ENCODE data around the gene CHD5. TPM values are rescaled to one million over a fixed set of nuclear protein-coding genes. Genes with fewer than 3 reads are reported as not detected.
"Not testable (repeated sequence)": the region's sequence is repeated elsewhere in the genome, so short reads cannot be mapped to it uniquely, and the experiment has no call there.

Gene CHD5
- total RNA-seq, 1 donor from 2014 or later = 0.78 TPM

DNA sequence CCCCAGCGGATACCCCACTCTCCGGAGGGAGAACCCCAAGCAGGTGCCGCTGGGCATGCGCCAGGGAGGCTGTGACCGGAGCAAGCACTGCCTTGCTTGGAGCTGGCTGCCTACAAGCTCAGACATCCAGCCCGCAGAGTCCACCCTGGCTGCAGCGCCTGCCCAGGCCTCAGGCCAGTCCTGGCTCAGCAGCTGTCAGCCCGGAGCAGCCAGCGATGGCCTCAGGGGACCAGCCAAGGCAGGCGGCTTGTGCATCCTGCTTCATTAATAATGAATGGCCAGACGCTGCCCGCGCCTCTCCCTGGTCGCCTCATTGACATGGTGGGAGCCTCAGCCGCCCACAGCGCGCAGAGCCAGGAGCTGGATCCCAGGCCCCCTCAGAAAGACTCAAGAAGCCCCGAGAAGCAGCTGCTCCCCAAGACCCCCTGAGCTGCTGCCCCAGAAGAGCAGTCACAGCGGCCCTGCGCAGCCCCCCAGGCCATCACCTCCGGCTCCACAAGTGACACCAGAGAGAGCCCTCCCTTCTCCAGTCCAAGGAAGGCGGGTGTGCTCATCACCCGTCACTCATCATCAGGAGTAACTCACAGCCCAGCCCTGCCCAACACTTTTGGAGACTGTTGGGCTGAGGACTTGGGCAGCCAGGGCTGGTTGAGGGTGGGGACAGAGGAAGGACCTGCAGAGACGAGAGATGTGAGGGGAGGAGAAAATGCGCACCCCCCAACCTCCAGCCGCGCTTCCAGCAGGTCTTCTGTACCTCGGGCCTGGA is 114.8 kb downstream of the CHD5 start:
- Mint-ChIP-seq H3K27me3 (ENCODE audit: low read depth) (no peaks in the 10 kb centered on the region), H3K27ac (no peak overlapping the region), H3K36me3 (ENCODE audit: low read depth) (peaks cover 39% of the 10 kb centered on the region), H3K9me3 (no peaks in the 10 kb centered on the region), H3K4me1 (ENCODE audit: low read depth) (no peaks in the 10 kb centered on the region), H3K4me3 (ENCODE audit: low read depth) (no peak overlapping the region)
- no peak for DNase-seq (ENCODE audit: low spot score)
- intact Hi-C loops (cut with micrococcal nuclease) = no loop called here

DNA sequence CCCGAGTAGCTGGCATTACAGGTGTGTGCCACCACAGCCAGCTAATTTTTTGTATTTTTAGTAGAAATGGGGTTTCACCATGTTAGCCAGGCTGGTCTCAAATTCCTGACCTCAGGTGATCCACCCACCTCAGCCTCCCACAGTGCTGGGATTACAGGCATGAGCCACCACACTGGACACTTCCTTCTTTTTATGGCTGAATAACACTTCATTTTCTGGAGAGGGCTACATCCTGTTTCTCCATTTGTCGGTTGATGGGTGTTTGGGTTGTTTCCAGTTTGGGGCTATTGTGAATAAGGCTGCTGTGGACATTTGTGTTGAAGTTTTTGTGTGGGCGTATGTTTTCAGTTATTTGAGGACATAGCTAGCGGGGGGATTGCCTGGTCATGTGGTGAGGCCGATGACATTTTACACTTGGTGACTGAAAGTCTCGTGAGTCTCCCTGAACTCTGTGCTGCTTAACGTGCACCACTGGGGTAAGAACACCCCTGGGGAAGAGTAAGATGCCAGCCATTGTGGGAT is 116.5 kb downstream of the CHD5 start:
- H3K4me3 Mint-ChIP-seq (ENCODE audit: low read depth); H3K27ac Mint-ChIP-seq; DNase-seq (ENCODE audit: low spot score); H3K9me3 Mint-ChIP-seq; intact Hi-C loops (cut with micrococcal nuclease); H3K27me3 Mint-ChIP-seq (ENCODE audit: low read depth); H3K4me1 Mint-ChIP-seq (ENCODE audit: low read depth): not testable (repeated sequence)
- peaks cover 42% of the 10 kb centered on the region for H3K36me3 Mint-ChIP-seq (ENCODE audit: low read depth)

DNA sequence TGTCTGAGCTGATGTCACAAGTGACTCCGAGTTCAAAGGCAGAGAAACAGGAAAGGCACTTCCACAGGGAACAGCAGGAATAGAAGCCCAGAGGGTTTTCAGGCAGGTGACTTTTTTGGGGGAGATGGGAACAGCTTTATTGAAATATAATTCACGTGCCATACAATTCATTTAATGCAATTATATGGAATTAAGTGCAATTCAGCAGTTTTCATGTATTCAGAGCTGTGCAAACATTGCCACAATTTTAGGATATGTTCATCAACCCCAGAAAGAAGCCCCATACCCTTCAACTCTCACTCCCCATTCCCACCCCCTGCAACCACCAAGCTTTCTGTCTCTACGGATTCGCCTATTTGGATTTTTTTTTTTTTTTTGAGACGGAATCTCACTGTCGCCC is 117.5 kb downstream of the CHD5 start:
- Mint-ChIP-seq H3K27me3 (ENCODE audit: low read depth) (no peaks in the 10 kb centered on the region), H3K4me1 (ENCODE audit: low read depth) (no peaks in the 10 kb centered on the region), H3K4me3 (ENCODE audit: low read depth) (no peak overlapping the region), H3K27ac (no peak overlapping the region), H3K9me3 (no peaks in the 10 kb centered on the region), H3K36me3 (ENCODE audit: low read depth) (peaks cover 43% of the 10 kb centered on the region)
- intact Hi-C loops (cut with micrococcal nuclease) = no loop called here
- no peak for DNase-seq (ENCODE audit: low spot score)

DNA sequence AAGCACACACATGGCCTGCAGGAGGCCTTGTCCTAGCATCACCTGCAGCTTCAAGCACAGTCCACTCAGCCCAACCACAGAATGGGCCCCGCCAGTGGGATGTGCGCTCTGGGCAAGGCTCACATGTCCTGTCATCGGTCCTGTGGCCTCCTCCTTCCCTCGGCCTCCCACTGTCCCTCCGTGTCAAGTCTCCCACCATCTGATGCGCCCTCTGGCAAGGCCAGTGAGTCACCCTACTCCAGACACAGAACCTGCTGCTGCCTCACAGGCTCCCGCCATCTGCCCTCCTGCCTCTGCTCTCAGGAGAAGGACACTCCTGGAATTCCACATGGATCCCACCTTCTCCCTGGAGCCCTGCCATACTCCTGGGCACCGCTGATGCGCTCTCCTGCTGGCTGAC is 120.3 kb downstream of the CHD5 start:
- intact Hi-C loops (cut with micrococcal nuclease) = no loop called here
- H3K4me3 Mint-ChIP-seq (ENCODE audit: low read depth) = no peak overlapping the region
- no peaks in the 10 kb centered on the region for H3K9me3 Mint-ChIP-seq
- H3K27me3 Mint-ChIP-seq (ENCODE audit: low read depth) = no peaks in the 10 kb centered on the region
- DNase-seq (ENCODE audit: low spot score) = no peak
- H3K4me1 Mint-ChIP-seq (ENCODE audit: low read depth) = no peaks in the 10 kb centered on the region
- H3K27ac Mint-ChIP-seq = no peak overlapping the region
- peaks cover 42% of the 10 kb centered on the region for H3K36me3 Mint-ChIP-seq (ENCODE audit: low read depth)

DNA sequence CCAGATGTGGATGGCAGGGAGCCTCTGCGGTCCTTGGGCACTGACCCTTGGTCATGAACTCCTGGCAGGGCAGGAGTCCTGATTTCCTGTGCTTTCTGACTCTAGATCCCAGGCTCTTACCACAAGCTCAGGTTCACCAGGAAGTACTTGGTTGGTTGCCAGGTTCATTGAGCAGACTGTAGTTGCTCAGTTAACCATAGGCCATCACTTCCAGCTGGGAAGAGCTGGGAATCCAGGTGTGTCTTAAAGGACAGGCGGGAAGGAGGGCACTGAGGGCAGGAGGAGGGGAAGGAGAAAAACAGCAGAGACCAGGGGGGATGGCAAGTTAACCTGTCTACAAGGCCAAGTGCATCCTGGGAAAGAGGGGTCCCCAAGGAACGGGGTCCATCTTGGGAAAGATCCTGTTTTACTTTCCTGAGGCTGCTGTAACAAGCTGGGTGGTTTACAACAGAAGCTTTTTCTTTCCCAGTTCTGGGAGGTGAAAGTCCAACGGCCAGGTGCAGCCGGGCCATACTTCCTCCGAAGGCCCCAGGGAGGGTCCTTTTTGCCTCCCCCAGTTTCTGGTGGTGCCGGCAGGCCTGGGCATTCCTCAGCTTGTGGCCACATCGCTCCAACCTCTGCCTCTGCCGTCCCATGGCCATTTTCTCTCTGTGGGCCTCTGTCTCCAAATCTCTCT is 122.8 kb downstream of the CHD5 start:
- no peak overlapping the region for H3K4me3 Mint-ChIP-seq (ENCODE audit: low read depth)
- no peaks in the 10 kb centered on the region for H3K9me3 Mint-ChIP-seq
- no peaks in the 10 kb centered on the region for H3K27me3 Mint-ChIP-seq (ENCODE audit: low read depth)
- no peak overlapping the region for H3K27ac Mint-ChIP-seq
- no peaks in the 10 kb centered on the region for H3K4me1 Mint-ChIP-seq (ENCODE audit: low read depth)
- H3K36me3 Mint-ChIP-seq (ENCODE audit: low read depth) = peaks cover 55% of the 10 kb centered on the region
- DNase-seq (ENCODE audit: low spot score) = no peak
- intact Hi-C loops (cut with micrococcal nuclease) = no loop called here

DNA sequence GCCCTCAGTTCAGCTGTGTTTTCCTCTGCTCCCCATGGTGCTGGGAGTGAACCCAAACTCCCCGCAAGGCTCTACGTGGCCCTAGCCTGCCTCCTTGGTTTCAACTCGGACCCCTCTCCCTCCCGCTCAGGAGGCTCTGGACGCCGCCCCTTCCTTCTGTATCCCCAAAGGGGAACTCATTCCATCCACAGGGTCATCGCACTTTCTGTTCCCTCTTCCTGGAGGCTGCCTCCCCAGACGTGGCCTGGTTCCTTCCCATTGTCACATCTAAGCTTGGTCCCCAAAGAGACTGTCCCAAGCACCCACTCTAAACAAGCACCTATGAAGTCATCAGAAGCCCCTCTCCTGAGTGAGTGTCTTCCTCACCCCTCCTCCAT is 123.6 kb downstream of the CHD5 start:
- Mint-ChIP-seq H3K36me3 (ENCODE audit: low read depth) (peaks cover 58% of the 10 kb centered on the region), H3K27ac (no peak overlapping the region), H3K9me3 (no peaks in the 10 kb centered on the region), H3K4me3 (ENCODE audit: low read depth) (no peak overlapping the region), H3K27me3 (ENCODE audit: low read depth) (no peaks in the 10 kb centered on the region), H3K4me1 (ENCODE audit: low read depth) (no peaks in the 10 kb centered on the region)
- intact Hi-C loops (cut with micrococcal nuclease) = no loop called here
- no peak for DNase-seq (ENCODE audit: low spot score)

DNA sequence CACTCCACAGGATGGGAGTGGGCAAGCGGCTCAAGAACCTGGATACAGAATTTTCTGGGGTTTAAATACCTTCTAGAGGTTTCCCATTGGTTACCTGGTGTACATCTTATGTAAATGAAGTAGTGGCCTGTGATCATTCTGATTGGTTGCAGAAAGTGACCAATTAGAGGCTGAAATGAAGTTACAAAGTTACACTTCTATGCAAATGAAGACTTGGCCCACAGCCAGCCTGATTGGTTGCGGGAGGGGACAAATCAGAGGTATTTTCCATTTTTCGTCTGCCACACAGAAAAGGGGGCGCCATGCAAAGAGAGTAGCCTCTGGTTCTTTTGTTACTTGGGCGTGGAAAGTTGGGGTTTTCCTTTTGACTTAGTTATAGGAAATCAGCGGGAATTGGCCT is 125.5 kb downstream of the CHD5 start:
- H3K9me3 Mint-ChIP-seq = no peaks in the 10 kb centered on the region
- H3K27me3 Mint-ChIP-seq (ENCODE audit: low read depth) = no peaks in the 10 kb centered on the region
- intact Hi-C loops (cut with micrococcal nuclease) = no loop called here
- no peaks in the 10 kb centered on the region for H3K4me1 Mint-ChIP-seq (ENCODE audit: low read depth)
- no peak for DNase-seq (ENCODE audit: low spot score)
- no peak overlapping the region for H3K27ac Mint-ChIP-seq
- no peak overlapping the region for H3K4me3 Mint-ChIP-seq (ENCODE audit: low read depth)
- peaks cover 62% of the 10 kb centered on the region for H3K36me3 Mint-ChIP-seq (ENCODE audit: low read depth)

DNA sequence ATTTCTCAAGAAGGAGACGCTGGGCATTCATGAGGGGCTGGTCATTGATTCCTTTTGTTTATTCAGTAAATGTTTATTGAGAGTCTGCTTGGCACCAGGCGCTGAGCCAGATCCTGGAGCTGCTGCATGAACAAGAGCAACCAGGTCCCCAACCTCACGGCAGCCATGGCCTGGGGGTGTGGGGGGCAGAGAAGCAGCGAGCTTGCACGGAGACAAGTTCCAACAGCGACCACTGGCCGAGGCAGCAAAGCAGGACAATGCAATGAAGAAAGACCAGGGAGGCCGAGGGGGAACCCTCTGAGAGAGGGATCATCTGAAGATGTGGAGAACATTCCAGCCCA is 126.9 kb downstream of the CHD5 start:
- Mint-ChIP-seq H3K4me3 (ENCODE audit: low read depth) (no peak overlapping the region), H3K4me1 (ENCODE audit: low read depth) (no peaks in the 10 kb centered on the region), H3K27me3 (ENCODE audit: low read depth) (no peaks in the 10 kb centered on the region), H3K9me3 (no peaks in the 10 kb centered on the region), H3K27ac (no peak overlapping the region), H3K36me3 (ENCODE audit: low read depth) (peaks cover 62% of the 10 kb centered on the region)
- DNase-seq (ENCODE audit: low spot score) = no peak
- intact Hi-C loops (cut with micrococcal nuclease) = no loop called here

DNA sequence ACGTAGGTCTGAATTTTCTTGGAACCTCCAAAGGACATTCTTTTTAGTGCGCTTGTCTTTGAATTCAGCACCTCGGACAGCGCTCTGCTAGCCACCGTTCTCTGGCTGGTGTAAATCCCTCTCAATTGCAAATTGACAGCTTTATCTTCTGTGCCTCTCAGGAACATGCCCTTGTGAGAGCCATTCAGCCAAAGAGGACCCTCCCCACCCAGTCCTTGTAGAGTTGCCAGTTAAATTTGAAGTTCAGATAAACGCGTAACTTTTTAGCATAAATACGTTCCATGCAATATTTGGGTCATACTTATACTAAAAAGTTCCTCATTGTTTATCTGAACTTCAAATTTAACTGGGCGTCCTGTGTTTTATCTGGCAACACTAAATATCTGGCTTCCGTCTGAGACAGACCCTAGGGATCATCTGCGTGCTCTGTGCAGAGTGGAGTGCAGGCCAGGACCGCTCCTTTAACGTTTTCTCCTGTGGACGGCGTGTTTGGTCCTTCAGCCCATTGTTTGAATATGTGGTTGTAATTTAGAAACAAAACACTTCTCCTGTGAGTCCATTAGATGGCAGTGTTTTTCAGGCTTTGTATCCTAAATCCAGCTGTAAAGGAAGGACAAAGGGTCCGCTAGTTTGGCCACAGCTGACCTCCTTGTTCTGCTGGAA is 127.4 kb downstream of the CHD5 start:
- peaks cover 64% of the 10 kb centered on the region for H3K36me3 Mint-ChIP-seq (ENCODE audit: low read depth)
- H3K27me3 Mint-ChIP-seq (ENCODE audit: low read depth) = no peaks in the 10 kb centered on the region
- no peak overlapping the region for H3K4me3 Mint-ChIP-seq (ENCODE audit: low read depth)
- DNase-seq (ENCODE audit: low spot score) = peak; percentile 21
- H3K27ac Mint-ChIP-seq = no peak overlapping the region
- H3K4me1 Mint-ChIP-seq (ENCODE audit: low read depth) = no peaks in the 10 kb centered on the region
- intact Hi-C loops (cut with micrococcal nuclease) = no loop called here
- H3K9me3 Mint-ChIP-seq = no peaks in the 10 kb centered on the region

Other genes starting within 250 kb of the CHD5 start
- 19.0 and 20.2 TPM in 2 replicates for gene NPHP4, start 187.9 kb downstream of the CHD5 start, total RNA-seq
- gene KCNAB2, start 134.4 kb downstream of the CHD5 start, total RNA-seq = 307 and 312 TPM in 2 replicates
- 473 and 533 TPM in 2 replicates for gene RPL22, start 19.3 kb upstream of the CHD5 start, total RNA-seq
- gene RNF207, start 25.8 kb upstream of the CHD5 start, total RNA-seq = 54.4 and 58.4 TPM in 2 replicates
- gene ICMT, start 55.6 kb upstream of the CHD5 start, total RNA-seq = 60.0 and 62.3 TPM in 2 replicates
- gene HES3, start 63.9 kb upstream of the CHD5 start, total RNA-seq = not detected in 2 replicates
- gene GPR153, start 80.8 kb upstream of the CHD5 start, total RNA-seq = 1.5 TPM in 2 replicates
- 128 and 132 TPM in 2 replicates for gene ACOT7, start 213.4 kb upstream of the CHD5 start, total RNA-seq
- gene HES2, start 239.6 kb upstream of the CHD5 start, total RNA-seq = 0.21 and 0.51 TPM in 2 replicates
- 0.87 and 1.0 TPM in 2 replicates for gene ESPN, start 244.5 kb upstream of the CHD5 start, total RNA-seq

Measured in activated T-helper 2 cell treated with anti-CD3 and anti-CD28 coated beads, Interferon-gamma antibody, Interleukin-2, Interleukin-4, amounts not matched to agents 10 μg/mL and 5 μg/mL and 100 μg/mL, durations not matched to agents 14 hours and 24 hours and 36 hours (primary cell).